A673 (cell line): ENCODE results near the gene KRT1.

Experiments used
- CTCF ChIP-seq: fragments of 300-800, 200-600 bp; sonication (generic); conservative IDR thresholded peaks from 2 replicates; pipeline ENCODE4 v1.5.1; 2017; ENCODE audit warnings: low read depth, mild to moderate bottlenecking, antibody characterized with exemption, low read length, moderate library complexity, mixed read lengths
- EZH2 ChIP-seq: fragments of 200-600 bp; sonication (generic); IDR thresholded peaks from 2 replicates; pipeline ENCODE4 v1.6.1; 2017; ENCODE audit warnings: borderline replicate concordance, low read depth, mild to moderate bottlenecking, mixed read lengths, antibody characterized with exemption, low read length; ENCODE audit not compliant: poor library complexity, severe bottlenecking

- no peak for TF ChIP-seq CTCF
- no peak for TF ChIP-seq EZH2
Observed at GRCh38 chr12:52689936-52690335, 9.7 kb upstream of the KRT1 start.
